OCI-LY1 (cell line): ENCODE data around the gene MAT1A.

Experiments
- H2AFZ ChIP-seq: fragments of 200-600 bp; sonication (generic), shearing (Covaris generic); 2 replicates; pipeline ENCODE4 v1.6.0; 2014; ENCODE audit warnings: antibody characterized with exemption, mild to moderate bottlenecking, low read length
- H3F3A ChIP-seq: fragments of 200-600 bp; sonication (generic), shearing (Covaris generic); 2 replicates; pipeline ENCODE4 v1.6.0; 2014; ENCODE audit warnings: mild to moderate bottlenecking, antibody characterized with exemption, low read length, moderate library complexity; ENCODE audit not compliant: insufficient read depth
- H3K27ac ChIP-seq: fragments of 200-600 bp; sonication (generic); 2 replicates; pipeline ENCODE4 v1.5.1; 2014; ENCODE audit warnings: low read length, mixed run types, mild to moderate bottlenecking, low read depth; ENCODE audit not compliant: poor library complexity, severe bottlenecking
- H3K27me3 ChIP-seq: fragments of 200-600 bp; sonication (generic); 2 replicates; pipeline ENCODE4 v1.6.0; 2014; ENCODE audit warnings: antibody characterized with exemption, mild to moderate bottlenecking, low read length, moderate library complexity; ENCODE audit not compliant: insufficient read depth
- H3K36me3 ChIP-seq: fragments of 200-600 bp; sonication (generic); 2 replicates; pipeline ENCODE4 v1.6.1; 2014; ENCODE audit warnings: mild to moderate bottlenecking, antibody characterized with exemption, low read length, moderate library complexity, mixed read lengths; ENCODE audit not compliant: insufficient read depth
- H3K4me1 ChIP-seq: fragments of 200-600 bp; sonication (generic); 2 replicates; pipeline ENCODE4 v1.5.1; 2014; ENCODE audit warnings: mild to moderate bottlenecking, low read length, moderate library complexity; ENCODE audit not compliant: insufficient read depth, severe bottlenecking
- H3K4me2 ChIP-seq: fragments of 200-600 bp; sonication (generic), shearing (Covaris generic); 2 replicates; pipeline ENCODE4 v1.6.1; 2014; ENCODE audit warnings: low read length
- H3K4me3 ChIP-seq: fragments of 200-600 bp; sonication (generic); 2 replicates; pipeline ENCODE4 v1.5.1; 2014; ENCODE audit warnings: low read length, low read depth, mild to moderate bottlenecking, mixed read lengths; ENCODE audit not compliant: poor library complexity, severe bottlenecking
- H3K79me2 ChIP-seq: fragments of 200-600 bp; shearing (Covaris generic); 2 replicates; pipeline ENCODE4 v1.6.1; 2016; ENCODE audit warnings: mixed run types, low read length, mixed read lengths; ENCODE audit not compliant: insufficient read depth
- H3K9ac ChIP-seq: fragments of 200-600 bp; sonication (generic), shearing (Covaris generic); 2 replicates; pipeline ENCODE4 v1.6.1; 2014; ENCODE audit warnings: mild to moderate bottlenecking, low read length, mixed read lengths
- H3K9me2 ChIP-seq: fragments of 200-600 bp; sonication (generic), shearing (Covaris generic); 2 replicates; pipeline ENCODE4 v1.6.1; 2014; ENCODE audit warnings: low read depth, mild to moderate bottlenecking, low read length, mixed read lengths
- H3K9me3 ChIP-seq: fragments of 200-600 bp; shearing (Covaris generic); 2 replicates; pipeline ENCODE4 v1.6.1; 2014; ENCODE audit warnings: low read length, mixed read lengths
- H4K20me1 ChIP-seq: fragments of 200-600 bp; sonication (generic), shearing (Covaris generic); 2 replicates; pipeline ENCODE4 v1.6.0; 2016; ENCODE audit warnings: mild to moderate bottlenecking, low read length; ENCODE audit not compliant: insufficient read depth
- CTCF ChIP-seq: fragments of 200-600 bp; sonication (generic), shearing (Covaris generic); IDR thresholded peaks from 2 replicates; pipeline ENCODE4 v1.5.1; 2017; ENCODE audit warnings: mild to moderate bottlenecking, antibody characterized with exemption, low read length, moderate library complexity, mixed read lengths
- EZH2 ChIP-seq: fragments of 200-600 bp; sonication (generic), shearing (Covaris generic); IDR thresholded peaks from 2 replicates; pipeline ENCODE4 v1.8.0; 2017; ENCODE audit warnings: borderline replicate concordance, mixed run types, mild to moderate bottlenecking, antibody characterized with exemption, low read length, moderate library complexity, mixed read lengths

MAT1A gene

GRCh38 chr10:80289451-80290287, at the start of gene MAT1A:
Gene MAT1A, minus strand, starts transcription at chr10:80289658. Its CDS starts 235 bp downstream, at chr10:80289423.
- Histone ChIP-seq H2AFZ (no peak within 1 kb of the TSS), H4K20me1 (no peaks in the 10 kb centered on the region), H3F3A (no peaks in the 10 kb centered on the region), H3K27ac (no peak within 1 kb of the TSS), H3K27me3 (0 out of 2 replicates have a peak, but pooled peaks cover 3% of the 10 kb centered on the region), H3K9me2 (no peaks in the 10 kb centered on the region), H3K4me1 (no peaks in the 10 kb centered on the region), H3K9me3 (no peaks in the 10 kb centered on the region), H3K36me3 (no peaks in the 10 kb centered on the region), H3K4me3 (no peak within 1 kb of the TSS), H3K79me2 (no peaks in the 10 kb centered on the region), H3K4me2 (no peak within 1 kb of the TSS), H3K9ac (no peak within 1 kb of the TSS)
- TF ChIP-seq EZH2: no peak
- TF ChIP-seq CTCF: no peak

DNA sequence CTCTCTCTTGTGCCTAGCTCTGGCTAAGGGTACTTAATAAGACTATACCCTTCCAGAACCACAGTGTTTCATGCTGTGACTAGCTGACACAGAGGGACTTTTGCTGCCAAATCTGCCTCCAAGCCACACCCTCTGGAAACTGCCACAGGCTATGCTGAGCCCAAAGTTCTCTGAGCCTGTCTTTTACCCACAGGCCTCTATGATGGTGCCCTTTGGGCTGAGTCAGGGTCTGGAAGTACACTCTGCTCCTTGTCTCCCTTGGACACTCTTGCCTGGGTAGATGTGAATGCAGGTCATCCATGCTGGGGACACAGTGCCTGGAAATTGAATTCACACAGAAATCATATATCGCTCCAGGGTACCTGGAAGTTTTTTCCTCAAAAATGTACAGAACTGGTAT, 44.5 kb upstream of the MAT1A start:
- no peaks in the 10 kb centered on the region for H3K36me3 ChIP-seq
- no peaks in the 10 kb centered on the region for H3K4me1 ChIP-seq

DNA sequence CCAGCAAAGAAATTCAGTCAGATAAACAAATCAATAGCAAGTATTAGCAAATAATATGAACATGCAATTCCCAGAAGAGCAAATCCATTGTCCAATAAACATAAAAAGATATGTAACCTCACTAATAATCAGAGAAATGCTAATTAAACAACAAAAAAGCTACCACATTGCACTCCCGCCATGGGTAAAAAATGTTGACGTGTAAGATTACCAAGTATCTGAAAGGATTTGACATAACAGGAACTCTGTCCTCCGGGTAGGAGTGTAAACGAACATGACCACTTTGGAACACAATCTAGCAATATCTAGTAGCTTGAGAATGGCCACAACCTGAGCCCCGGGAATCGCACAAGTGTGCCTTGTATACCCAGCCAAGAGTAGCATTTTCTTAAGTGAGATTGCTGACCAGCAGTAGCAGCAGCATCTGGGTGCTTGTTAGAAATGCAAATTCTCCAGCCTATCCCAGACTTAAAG, 35.5 kb upstream of the MAT1A start:
- H3F3A ChIP-seq: no peaks in the 10 kb centered on the region
- H3K4me3 ChIP-seq: no peak overlapping the region
- TF ChIP-seq CTCF: no peak
- no peaks in the 10 kb centered on the region for H3K36me3 ChIP-seq
- no peaks in the 10 kb centered on the region for H3K9me2 ChIP-seq
- H4K20me1 ChIP-seq: no peaks in the 10 kb centered on the region
- H3K4me1 ChIP-seq: no peaks in the 10 kb centered on the region
- H3K9ac ChIP-seq: no peak overlapping the region
- H3K79me2 ChIP-seq: no peaks in the 10 kb centered on the region
- no peak overlapping the region for H3K4me2 ChIP-seq
- H2AFZ ChIP-seq: no peak overlapping the region
- H3K27me3 ChIP-seq: no peaks in the 10 kb centered on the region; the same call in 1 of the 2 replicates
- H3K27ac ChIP-seq: no peak overlapping the region
- H3K9me3 ChIP-seq: no peaks in the 10 kb centered on the region

More for the DNA sequence above, 44.5 kb upstream of the MAT1A start:
- no peaks in the 10 kb centered on the region for H3F3A ChIP-seq
- no peak overlapping the region for H3K27ac ChIP-seq
- no peak overlapping the region for H2AFZ ChIP-seq
- no peak overlapping the region for H3K4me2 ChIP-seq
- H3K79me2 ChIP-seq: no peaks in the 10 kb centered on the region
- H4K20me1 ChIP-seq: no peaks in the 10 kb centered on the region
- H3K4me3 ChIP-seq: no peak overlapping the region
- no peaks in the 10 kb centered on the region for H3K9me2 ChIP-seq
- no peak overlapping the region for H3K9ac ChIP-seq
- H3K9me3 ChIP-seq: no peaks in the 10 kb centered on the region
- H3K27me3 ChIP-seq: no peaks in the 10 kb centered on the region
- no peak for TF ChIP-seq CTCF
- no peak for TF ChIP-seq EZH2
